Activated T-cell treated with anti-CD3 and anti-CD28 coated beads for 24 hours (primary cell): ENCODE data around the gene CCDC40.

Source experiments
- DNase-seq: peaks from one replicate; pipeline ENCODE4 v3.0.0-alpha.2; 2020; ENCODE audit warnings: low read depth

The CCDC40 gene

DNA sequence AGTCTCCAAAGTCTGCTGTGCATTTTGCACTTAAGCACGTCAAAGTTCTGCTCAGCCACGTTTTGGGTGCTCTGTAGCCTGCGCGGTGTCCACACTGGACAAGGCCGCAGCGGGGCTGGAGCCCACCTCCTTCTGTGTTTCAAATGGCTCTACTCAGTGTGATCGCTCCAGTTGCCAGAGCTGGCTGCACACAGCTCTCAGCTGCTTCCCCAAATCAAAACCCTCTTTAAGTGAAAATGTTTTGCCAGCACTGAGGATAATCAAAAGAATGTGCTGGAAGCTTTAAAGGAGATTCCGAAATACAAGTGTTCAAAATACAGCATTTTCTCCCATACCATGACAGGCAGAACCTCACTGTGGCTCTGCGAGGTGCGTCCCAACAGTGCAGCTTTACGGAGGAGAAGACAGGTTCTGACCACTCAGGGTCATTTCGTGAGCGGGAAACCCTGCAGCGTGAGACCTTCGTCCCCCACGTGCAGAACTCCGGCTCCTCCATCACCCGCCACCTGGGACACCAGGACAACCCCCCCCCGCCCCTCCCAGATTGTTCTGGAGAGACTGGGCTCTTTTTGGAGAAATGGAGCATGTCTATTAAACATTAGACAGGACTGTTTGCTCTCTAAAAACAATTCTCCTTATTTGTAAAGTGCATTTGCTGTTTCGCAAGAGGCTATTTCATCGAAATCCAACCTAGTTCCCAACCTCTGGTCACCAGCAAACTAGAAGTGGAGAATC lies 17.4 kb upstream of the CCDC40 start:
- DNase-seq, result no peak

DNA sequence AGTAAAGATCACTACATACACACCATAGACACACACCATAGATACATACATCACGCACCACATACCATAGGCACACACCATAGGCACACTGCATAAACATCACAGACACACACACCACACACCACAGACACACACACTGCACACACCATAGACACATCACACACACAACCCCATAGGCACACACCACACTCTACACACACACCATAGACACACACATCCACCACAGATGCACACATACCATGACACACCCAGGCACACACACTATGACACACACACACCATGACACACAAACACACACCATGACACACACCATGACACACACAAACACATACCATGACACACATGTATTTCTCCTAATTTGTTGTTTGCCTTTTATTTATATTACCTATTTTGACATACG lies 14.8 kb upstream of the CCDC40 start:
- no peak for DNase-seq

DNA sequence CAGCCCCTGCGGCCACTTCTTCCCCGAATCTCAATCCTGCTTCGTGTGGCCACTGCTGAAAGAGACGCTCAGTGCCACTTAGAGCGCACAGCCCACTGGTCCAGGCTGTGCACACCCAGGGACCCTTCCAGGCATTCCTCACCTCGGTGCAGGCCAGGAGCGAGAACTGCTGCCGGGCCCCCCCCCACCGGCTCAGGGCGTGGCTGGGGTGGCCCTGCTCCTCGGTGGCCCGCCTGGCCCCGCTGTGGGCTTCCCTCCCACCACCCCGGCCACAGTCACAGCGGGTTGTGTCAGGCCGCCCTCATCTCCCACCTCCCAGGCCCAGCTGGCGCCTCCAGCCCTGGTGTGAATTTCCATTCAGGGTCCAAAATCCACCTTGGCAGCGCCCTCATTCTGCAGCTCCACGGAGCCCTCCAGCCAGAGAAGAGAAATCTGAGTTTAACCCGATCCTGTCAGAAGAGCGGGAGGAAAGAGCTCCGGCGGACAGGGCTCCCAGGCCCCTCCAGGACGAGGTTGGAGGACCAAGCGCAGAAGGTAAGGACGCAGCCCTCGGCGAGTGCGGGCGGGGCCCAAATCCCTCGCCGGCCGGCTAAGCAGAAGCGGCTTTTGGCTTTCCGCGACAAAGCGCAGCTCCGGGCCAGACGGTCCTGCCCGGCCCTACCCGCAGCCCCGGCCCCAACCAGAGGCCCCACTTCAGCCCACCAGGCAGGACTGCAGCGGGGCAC lies 12.8 kb upstream of the CCDC40 start:
- no peak for DNase-seq

DNA sequence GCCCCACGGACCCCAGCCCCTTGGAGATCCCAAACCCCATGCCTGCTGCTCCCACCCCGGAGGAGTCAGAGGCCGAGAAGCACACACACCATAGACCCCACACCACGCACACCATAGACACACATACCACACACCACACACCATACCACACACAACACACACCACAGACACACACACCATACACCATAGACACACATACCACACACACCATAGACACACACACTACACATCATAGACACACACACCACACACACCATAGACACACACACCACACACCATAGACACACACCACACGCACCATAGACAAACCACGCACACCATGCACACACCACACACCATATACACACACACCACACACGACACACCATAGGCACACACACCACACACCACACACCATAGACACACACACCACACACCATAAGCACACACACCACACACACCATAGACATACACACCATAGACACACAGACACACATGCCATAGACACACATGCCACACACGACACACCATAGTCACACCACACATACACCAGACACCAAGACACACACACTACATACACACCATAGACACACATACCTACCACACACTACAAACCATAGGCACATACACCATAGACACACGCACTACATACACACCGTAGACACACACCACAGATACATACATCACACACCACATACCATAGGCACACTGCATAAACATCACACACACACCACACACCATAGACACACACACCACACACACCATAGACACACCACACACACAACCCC lies 12.1 kb upstream of the CCDC40 start:
- DNase-seq, result no peak

DNA sequence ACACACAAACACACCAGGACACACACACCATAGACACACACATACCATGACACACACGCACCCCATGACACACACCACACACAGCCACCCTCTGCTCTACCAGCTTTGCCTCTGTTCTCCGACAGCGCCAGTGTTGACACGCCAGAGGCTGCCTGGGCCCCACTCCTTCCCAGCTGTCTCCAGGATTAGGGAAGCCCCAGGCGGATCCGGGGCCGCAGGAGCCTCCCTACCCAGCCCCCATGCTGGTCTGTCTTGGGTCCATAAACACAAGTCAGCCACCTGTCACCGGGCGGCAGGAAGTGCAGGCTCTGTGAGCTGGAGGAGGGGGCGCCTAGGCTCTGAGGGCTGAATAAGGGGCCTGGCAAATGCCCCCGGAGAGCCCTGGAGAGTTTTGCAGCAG lies 11.3 kb upstream of the CCDC40 start:
- DNase-seq, result no peak

DNA sequence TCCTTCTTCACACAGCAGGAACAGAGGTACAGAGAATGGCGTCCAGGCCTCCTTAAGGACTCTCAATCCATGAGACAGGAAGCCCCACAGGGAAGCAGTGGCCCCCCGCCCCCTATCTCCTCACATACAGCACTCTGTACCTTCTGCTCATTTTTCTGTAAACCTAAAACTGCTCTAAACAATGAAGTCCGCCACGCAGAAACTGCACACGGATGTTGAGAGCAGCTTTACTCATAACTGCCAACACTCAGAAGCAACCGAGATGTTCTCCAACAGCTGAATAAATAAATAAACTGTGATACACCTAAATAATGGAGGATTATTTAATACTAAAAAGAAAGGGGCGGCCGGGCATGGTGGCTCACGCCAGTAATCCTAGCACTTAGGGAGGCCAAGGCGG lies 10.6 kb upstream of the CCDC40 start:
- DNase-seq, result no peak

DNA sequence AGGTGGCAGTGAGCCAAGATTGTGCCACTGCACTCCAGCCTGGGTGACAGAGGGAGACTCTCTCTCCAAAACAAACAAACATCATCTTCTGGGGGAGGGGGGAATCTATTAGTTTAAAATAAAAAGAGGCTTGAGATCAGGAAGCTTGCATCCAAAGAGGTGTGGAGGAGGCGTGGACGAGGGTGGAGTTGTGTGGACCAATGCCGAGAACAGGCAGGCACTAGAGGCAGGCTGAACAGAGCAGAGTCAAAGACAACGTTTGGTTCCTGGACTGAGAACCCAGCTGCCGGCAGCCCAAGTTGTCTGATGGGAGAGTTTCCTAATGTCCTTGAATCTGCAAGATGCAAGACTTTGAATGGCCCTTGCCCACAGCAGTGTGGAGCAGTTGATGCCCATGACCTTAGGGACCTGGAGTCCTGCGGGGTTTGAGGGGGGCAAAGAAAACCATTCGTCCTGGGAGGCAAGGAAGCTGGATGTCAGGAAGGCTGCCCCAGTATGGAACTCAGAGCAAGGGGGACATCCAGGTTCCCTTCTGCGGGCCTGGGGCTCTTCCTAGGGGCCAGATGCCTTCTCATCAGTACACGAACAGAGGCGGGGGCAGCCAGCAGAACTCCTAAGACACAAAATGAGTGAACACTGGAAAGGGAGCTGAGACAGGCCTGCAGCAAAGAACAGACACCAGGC lies 9.9 kb upstream of the CCDC40 start:
- no peak for DNase-seq

DNA sequence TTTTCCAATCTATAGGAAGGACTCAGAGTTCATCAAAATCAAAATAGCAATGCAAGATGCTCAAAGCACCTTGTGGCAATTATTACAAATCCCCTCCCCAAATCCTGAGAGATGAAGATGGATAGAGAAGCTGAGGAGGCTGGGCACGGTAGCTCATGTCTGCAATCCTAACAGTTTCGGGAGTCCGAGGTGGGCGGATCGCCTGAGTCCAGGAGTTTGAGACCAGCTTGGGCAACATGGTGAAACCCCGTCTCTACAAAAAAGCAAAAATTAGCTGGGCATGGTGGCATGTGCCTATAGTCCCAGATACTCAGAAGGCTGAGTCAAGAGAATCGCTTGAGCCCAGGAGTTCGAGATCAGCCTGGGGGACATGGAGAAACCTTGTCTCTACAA lies 9.4 kb upstream of the CCDC40 start:
- DNase-seq, result no peak

DNA sequence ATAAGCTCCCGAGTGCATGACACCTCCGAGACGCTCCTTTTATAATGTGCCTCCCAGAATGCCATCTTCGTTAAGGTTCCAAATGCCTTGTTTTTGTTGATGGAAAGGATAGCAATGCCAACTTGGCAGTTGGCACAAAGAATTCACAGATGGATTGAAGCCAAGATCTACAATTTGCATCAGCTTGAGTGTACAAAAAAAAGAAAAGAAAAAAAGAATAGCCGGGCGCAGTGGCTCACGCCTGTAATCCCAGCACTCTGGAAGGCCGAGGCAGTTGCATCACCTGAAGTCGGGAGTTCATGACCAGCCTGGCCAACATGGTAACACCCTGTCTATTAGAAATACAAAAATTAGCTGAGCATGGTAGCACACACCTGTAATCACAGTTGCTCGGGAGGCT lies 8.4 kb upstream of the CCDC40 start:
- no peak for DNase-seq

DNA sequence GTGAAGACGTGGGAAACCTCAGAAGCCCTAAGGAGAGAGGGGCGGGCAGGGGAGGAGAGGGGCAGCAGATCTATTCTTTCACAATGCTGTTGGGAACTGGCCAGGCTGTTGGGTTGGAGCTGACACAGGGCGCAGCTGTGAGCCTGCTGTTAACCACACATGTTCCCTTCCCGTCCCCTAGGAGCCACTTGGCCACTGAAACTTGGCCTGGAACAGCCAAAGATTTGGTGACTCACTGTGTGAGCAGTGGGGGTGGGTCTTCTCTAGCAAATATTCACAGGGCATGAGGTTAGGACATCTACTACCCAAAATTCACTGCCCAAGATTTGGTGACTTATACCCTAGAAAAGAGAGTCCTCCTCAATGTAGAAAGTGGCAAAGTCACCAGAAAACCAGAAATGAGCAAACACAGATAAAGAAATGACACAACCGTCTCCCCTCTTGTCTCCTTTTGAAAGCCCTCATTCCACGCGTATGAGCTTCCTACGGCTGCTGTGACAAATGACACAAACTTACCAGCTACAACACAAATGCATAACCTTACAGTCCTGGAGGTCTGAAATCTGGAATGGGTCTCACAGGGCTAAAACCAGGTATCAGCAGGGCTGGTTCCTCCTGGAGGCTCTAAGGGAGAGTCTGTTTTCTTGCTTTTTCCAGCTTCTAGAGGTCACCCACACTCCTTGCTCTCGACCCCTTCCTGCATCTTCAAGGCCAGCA lies 7.0 kb upstream of the CCDC40 start:
- no peak for DNase-seq

DNA sequence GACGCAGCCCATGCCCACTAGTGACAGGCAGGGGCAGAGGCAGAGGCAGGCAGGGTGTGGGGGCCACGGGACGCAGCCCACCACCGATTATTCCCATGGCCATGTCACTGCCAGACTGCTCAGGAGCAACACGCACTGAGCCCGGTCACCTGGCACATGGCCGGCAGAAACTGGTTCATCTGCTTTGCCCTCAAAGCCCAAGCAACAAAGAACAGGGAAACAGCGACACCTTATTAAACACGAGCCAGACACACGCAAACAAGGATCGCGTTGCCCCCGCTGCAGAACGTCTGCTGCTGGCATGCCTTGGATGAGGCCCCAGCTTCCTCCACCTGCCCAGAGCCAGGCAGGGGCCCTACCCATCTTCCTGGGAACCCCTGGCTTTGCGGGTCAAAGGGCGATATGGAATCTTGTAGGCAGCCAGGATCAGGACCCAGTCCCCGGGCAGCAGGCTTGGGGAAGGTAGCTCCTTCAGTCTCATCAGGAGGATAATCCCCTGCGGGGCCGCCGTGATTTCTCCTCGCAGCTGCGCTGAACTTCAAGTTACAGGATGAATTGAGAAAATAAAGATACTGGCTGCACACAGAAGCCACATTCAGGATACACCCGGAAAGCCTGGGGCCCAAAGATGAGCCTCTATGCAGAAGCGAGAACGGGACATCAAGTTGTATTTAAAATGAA lies 5.6 kb upstream of the CCDC40 start:
- no peak for DNase-seq

DNA sequence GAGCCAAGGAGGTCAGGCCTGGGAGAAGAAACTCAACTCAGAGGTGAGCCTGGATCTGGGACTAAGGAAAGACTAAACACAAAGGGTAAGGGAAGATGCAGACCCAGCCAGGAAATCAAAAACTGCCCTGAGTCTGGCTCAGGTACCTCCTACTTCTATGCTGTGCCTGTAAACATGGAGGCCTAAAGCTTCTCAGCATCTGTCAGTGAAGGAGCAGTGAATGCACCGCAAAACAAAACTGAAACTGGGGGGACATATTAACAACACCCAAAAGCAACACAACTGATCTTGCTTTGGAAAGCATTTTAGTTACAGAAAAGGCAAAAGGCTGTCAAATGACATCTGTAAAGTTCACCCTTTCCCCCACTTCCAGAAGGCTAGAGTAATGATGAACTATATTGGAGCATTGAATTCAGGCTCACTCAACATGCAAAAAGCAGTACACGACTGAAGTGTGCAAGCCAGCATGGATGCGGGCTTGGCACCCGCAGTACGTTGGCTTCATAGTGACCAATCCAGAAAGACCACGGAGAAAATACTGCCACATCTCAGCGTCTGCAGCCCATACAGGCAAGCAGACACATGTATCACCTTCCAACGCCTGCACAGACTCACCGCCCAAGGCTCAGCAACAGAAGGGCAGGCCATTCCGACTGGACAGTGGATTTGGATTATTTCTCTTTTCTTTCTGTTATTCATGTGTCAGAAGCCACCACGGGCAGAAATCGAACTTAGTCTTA lies 4.6 kb upstream of the CCDC40 start:
- DNase-seq, result no peak

DNA sequence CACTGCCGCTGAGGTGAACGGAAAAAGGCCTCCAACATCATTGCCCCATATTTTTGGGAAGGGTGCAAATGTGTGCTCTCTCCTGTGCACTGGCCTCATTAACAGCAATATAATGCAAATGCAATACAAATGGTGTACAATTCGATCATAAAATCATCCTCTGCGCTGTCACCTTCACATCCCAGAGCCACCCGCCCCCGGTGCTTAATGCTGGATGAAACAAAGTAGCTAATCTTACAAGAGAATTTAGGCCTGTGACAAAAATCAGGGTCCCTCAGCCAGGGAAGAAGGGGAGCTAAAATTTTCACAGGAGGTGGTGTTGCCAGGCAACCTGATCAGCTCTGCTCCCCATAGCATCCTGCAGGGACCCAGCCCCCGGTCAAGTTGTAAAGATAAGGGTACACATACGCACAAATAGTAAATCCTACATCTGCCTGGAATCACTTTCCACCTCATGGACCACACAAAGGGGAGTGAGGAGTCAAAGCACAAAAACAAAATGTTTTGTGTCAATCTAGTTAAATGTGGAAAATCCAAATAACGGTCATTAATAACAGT lies 3.7 kb upstream of the CCDC40 start:
- DNase-seq, result no peak

DNA sequence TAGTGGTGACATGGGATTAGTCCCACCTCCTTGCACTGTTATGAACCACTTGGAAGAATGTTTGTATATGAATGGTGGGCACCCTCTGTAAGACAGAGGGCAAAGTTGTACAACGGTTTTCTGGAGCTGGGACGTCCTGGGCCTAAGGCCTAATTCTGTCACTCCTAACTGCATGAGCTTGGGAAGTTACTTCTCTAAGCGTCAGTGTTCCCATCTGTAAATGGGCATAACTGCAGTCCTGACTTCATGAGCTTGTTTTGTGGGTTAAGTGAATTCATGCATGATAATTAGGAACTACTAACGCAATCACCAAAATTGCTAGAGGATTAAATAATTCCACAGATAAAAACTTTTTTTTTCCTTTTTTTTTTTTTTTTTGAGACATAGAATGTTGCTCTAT lies 2.6 kb upstream of the CCDC40 start:
- no peak for DNase-seq

DNA sequence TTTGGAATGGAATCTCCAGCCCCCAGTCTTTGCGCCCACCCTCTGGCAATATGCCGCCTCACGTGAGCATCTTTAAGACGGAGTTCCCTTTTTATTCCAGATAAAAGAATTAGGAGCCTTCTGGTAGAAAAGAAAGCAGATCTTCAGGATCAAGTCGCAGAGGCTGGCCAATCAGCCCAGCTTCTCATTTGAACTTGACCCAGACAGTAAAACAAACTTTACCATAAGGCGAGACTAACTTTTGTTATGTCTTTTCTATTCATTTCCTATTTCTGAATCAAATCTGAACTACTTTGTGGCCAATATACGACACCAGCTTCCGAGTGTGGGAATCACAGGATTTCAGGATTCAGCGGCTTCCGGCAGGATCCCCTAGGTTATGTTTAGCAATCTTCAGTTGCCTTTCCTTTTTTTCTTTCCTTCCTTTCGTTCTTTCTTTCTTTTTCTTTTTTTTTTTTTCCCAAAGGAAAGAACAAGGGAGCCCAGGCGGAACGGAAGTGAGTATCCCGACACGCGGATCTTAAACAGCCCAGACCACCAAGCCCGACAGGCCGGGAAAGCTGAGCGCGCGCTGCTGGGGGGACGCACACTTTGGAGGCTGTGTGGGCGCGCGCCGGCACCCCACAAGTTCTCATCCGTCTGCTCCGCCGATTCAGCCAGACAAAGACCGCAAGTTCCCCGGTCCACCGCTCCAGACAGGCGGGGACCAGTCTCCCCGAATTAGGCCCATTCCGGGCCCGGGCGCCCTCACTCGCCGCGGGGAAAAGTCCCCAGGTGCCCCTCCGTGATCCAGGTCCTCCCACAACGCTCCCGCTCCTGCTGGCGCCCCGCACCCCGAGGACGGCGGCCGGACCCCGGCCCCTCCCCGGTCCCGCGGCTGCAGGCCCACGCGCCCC lies 1.4 kb upstream of the CCDC40 start:
- DNase-seq, result no peak

DNA sequence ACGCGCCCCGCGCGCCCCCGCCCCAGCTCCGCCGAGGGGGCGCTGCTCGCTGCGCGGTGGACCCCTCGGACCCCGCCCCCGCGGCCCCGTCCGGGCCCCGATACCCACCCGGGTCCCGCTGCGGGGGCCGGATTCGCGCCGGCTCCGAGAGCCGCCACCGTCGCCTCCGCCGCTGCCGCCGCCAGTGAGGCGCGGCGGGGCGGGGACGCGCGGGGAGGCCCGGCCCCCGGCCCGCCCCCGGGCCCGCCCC lies 830 bp upstream of the CCDC40 start, which contains the start of gene TBC1D16:
TBC1D16 (minus strand) TSS at position 186 of the 250 bp plus-strand sequence. CDS start 22,325 bp downstream, outside the sequence.
- no peak for DNase-seq

DNA sequence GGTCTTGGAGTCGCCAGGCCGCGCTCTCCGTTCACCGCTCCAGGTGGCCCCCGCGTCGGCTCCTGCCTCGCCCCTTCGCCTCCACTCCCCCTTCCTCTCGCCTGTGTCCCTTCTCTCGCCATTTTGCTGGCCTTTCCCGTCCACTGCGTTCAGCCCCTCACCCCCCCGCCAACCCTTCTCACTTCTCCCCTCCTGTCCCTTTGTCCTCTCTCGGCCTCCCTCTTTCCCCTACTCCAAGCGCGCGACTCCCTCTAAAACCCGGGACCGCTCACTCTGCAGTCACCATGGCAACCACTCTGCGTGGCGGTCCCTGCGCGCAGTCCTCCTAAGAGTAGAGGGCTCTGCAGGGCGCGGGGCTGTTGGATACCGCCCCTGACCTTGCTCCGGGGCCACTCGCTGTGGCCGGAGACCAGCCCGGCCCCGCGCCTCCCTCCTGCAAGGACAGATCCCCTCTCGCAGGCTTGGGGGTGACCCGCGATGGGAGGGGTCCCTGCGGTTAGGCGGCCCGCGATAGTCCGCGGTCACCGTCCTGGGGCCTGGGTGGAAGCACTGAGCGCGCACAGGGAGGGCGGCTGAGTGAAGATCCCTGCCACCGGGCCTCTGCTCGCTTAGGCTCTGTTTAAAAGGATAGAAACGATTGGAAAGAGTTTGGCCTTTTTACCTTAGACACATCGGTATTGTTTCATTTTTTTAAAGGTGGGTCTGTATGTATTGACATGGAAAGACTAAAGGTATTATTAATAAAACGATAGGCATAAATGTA lies 454 bp downstream of the CCDC40 start:
- no peak for DNase-seq

DNA sequence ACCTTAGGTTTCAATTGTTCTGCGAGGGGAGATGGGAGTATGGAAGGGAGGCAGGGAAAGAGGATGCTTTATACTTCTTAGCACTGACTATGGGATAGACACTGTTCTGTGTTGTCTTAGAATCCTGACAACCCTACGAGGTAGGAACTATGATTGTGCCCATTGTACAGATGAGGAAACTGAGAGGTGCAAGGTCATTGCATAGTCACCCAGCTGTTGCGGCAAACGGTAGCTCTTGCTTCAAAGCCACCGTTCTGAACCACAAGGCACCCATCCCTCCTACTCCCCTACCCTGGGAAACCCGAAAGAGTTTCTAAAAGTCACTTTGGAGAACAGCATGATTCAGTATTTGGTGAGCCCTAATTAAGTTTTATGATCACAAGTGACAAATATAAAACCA lies 7.5 kb downstream of the CCDC40 start:
- DNase-seq, result no peak

DNA sequence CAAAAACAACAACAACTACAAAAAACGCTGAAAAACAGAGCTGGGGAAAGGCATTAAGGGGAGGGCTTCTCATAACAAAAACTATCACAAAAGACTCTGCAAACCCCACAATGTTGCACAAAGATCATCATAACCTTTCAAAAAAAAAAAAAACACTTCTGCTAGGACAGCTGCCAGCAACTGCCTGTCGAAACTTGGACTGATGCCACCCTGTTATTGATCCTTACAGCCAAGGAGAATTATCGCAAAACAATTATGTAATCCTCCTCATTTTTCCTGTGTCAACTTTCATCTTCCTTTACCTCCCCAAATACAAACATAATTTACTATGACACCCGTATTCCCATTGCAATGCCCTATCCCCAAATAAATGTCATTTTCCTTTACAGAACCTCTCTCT lies 9.3 kb downstream of the CCDC40 start:
- DNase-seq, result no peak
